Measurements from ENCODE around the gene BTBD10. TPM values are rescaled to one million over a fixed set of nuclear protein-coding genes. Genes with fewer than 3 reads are reported as not detected.

Gene BTBD10
- polyA plus RNA-seq, 1 donor from 2014 or later, result 143 TPM

DNA sequence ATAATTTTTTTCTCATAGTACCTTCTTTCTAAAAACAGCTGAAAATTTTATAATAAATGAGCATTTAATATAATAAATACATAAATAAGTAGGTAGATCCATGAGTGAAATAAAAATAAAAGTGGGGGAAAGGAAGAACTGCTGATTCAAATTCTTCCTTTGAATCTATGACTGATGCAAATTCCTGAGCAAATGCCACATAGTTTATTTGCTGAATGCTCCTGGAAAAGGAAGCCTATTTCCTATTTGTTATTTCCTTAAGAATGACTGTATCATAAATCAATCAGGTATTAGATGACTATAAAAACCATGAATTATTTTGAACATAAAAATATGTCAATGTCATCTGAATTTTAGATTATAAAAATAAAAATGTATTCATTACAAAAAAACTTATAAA, 16.6 kb downstream of the BTBD10 start:
- Histone ChIP-seq H3K9me2 (ENCODE audit: insufficient read depth, low read length) (no peaks in the 10 kb centered on the region), H3F3A (ENCODE audit: insufficient read depth, low read length, poor library complexity, severe bottlenecking) (no peaks in the 10 kb centered on the region), H3K4me3 (ENCODE audit: low read length) (no peak overlapping the region), H3K9me3 (ENCODE audit: low read length) (no peaks in the 10 kb centered on the region), H2AFZ (ENCODE audit: low read depth, low read length) (no peak overlapping the region), H4K20me1 (ENCODE audit: insufficient read depth) (no peaks in the 10 kb centered on the region), H3K79me2 (replicated peaks; ENCODE audit: insufficient read depth, low read length) (peaks cover 50% of the 10 kb centered on the region), H3K27me3 (ENCODE audit: insufficient read depth, low read depth, low read length) (no peaks in the 10 kb centered on the region), H3K27ac (ENCODE audit: low read length) (no peak overlapping the region), H3K36me3 (ENCODE audit: insufficient read depth, low read length) (no peaks in the 10 kb centered on the region), H3K4me2 (ENCODE audit: low read length) (no peak overlapping the region), H3K9ac (ENCODE audit: low read length) (no peak overlapping the region)
- TF ChIP-seq SMC3 (conservative IDR thresholded peaks at IDR 0.05; ENCODE audit: poor library complexity) (no peak), CTCF (IDR thresholded peaks at IDR 0.05; ENCODE audit: poor library complexity, severe bottlenecking) (no peak), REST (IDR thresholded peaks at IDR 0.05; ENCODE audit: borderline replicate concordance) (no peak), EZH2 (IDR thresholded peaks at IDR 0.05; ENCODE audit: borderline replicate concordance, insufficient read depth, low read length, poor library complexity, severe bottlenecking) (no peak), TAF1 (IDR thresholded peaks at IDR 0.05; ENCODE audit: low read depth) (no peak), RAD21 (conservative IDR thresholded peaks at IDR 0.05) (no peak), EP300 (conservative IDR thresholded peaks at IDR 0.05; ENCODE audit: poor library complexity, severe bottlenecking) (no peak), POLR2AphosphoS5 (IDR thresholded peaks at IDR 0.05) (no peak), MXI1 (conservative IDR thresholded peaks at IDR 0.05; ENCODE audit: poor library complexity, severe bottlenecking) (no peak)

DNA sequence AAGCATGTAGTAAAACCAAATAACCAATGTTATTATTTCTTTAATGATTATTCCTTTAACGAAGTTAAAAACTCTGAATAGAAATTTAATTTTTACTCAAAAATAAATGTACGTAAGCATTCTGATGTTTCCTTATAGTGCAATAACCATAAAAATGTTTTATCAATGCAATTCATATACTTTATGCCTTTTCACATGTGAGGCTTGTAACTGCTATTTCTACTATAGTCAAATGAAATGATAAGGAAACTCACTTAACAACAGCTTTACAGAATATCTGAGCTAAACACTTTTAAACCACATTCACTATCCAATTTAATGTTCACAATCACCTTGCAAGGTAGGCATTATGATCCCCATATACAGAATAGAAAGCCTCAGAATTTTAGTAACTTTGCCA, 17.4 kb downstream of the BTBD10 start:
- H3K4me3 ChIP-seq (ENCODE audit: low read length), result no peak overlapping the region
- no peaks in the 10 kb centered on the region for H3K9me3 ChIP-seq (ENCODE audit: low read length)
- peaks cover 44% of the 10 kb centered on the region for H3K79me2 ChIP-seq (replicated peaks; ENCODE audit: insufficient read depth, low read length)
- TF ChIP-seq REST (IDR thresholded peaks at IDR 0.05; ENCODE audit: borderline replicate concordance) (no peak), EZH2 (IDR thresholded peaks at IDR 0.05; ENCODE audit: borderline replicate concordance, insufficient read depth, low read length, poor library complexity, severe bottlenecking) (no peak), TAF1 (IDR thresholded peaks at IDR 0.05; ENCODE audit: low read depth) (no peak), RAD21 (conservative IDR thresholded peaks at IDR 0.05) (no peak), SMC3 (conservative IDR thresholded peaks at IDR 0.05; ENCODE audit: poor library complexity) (no peak), EP300 (conservative IDR thresholded peaks at IDR 0.05; ENCODE audit: poor library complexity, severe bottlenecking) (no peak), POLR2AphosphoS5 (IDR thresholded peaks at IDR 0.05) (no peak), CTCF (IDR thresholded peaks at IDR 0.05; ENCODE audit: poor library complexity, severe bottlenecking) (no peak), MXI1 (conservative IDR thresholded peaks at IDR 0.05; ENCODE audit: poor library complexity, severe bottlenecking) (no peak)
- no peaks in the 10 kb centered on the region for H4K20me1 ChIP-seq (ENCODE audit: insufficient read depth)
- H3K9me2 ChIP-seq (ENCODE audit: insufficient read depth, low read length), result no peaks in the 10 kb centered on the region
- no peaks in the 10 kb centered on the region for H3K36me3 ChIP-seq (ENCODE audit: insufficient read depth, low read length)
- no peaks in the 10 kb centered on the region for H3F3A ChIP-seq (ENCODE audit: insufficient read depth, low read length, poor library complexity, severe bottlenecking)
- no peak overlapping the region for H3K9ac ChIP-seq (ENCODE audit: low read length)
- no peaks in the 10 kb centered on the region for H3K27me3 ChIP-seq (ENCODE audit: insufficient read depth, low read depth, low read length)
- H3K4me2 ChIP-seq (ENCODE audit: low read length), result no peak overlapping the region
- H3K27ac ChIP-seq (ENCODE audit: low read length), result no peak overlapping the region
- no peak overlapping the region for H2AFZ ChIP-seq (ENCODE audit: low read depth, low read length)

All from neural cell (in vitro differentiated cells).